Colon (tissue), 2 donors: ENCODE results near the gene LCE1E.

Experiments
- FAIRE-seq: peaks from 2 replicates; lab custom pipeline; 2012; peaks lifted over from hg19 to GRCh38; lab: Jason Lieb, UNC
- donor health status: control.
- donor health status: control.

The LCE1E gene

DNA sequence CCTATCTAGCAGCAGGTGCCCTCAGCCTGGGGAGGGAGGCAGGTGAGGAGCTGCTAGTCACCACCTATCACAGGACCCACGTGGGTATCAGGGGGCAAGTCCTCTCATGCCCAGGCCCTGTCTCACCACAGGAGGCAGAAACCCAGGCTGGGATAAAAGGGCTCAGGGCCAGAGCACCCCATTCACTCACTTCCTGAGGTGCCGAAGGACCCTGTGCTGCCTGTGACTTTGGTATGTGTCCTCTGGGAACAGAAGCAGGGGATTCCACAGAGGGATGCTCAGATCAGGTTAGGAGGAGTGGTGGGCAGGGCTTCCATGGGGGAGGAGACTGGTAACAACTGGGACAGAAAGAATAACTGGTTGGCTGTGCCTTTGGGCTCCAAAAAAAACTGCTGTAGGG, at the start of gene LCE1E:
LCE1E (plus strand) TSS at position 181 of the 400 bp plus-strand sequence. CDS start 1,043 bp downstream, outside the sequence.
- no peak for FAIRE-seq

- no peak for FAIRE-seq
Measured at GRCh38 chr1:152737997-152738396, 48.1 kb upstream of the LCE1E start.

DNA sequence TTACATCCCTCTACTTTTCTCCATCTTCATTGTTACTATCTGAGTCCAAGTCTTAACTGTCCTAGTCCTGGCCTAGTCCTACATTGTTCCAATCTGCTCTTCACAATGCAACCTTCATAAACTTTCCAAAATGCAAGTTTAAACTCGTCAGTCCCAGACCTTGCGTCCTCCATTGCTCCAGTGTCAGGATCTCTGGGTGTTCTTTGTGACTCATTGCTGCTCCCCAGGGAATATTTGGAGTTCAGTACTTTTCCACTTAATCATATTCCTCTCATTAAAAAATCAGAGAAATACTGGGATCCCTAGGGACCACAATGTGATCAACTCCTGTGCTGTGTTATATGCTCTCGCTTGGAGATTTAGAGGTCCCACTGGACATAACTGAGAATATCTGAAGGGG, 46.2 kb upstream of the LCE1E start:
- FAIRE-seq, result no peak

DNA sequence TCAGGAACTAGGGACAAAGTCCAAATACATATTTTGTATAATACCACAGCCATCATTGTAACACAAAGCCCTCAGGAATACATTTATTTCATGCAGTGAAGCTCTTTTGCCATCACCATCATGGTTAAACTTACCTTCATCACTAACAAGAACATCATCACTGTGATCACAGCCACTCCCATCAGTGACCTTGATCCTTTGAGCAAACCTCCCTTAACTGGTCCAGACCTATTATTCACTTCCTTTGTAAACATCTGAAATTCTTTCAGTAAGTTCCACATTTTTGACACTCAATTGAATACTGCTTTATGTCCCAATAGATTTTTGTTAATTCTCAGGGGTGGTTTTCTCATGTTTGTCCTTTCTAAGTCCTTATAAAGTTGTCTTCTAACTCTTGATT, 44.4 kb upstream of the LCE1E start:
- no peak for FAIRE-seq

- no peak for FAIRE-seq
Measured at GRCh38 chr1:152743371-152744145, 42.5 kb upstream of the LCE1E start.

- no peak for FAIRE-seq
Measured at GRCh38 chr1:152745289-152745704, 40.8 kb upstream of the LCE1E start.

GRCh38 chr1:152745765-152746444, 40.2 kb upstream of the LCE1E start:
- FAIRE-seq, result no peak

- FAIRE-seq, result no peak
Measured at GRCh38 chr1:152747831-152748230, 38.2 kb upstream of the LCE1E start.

- FAIRE-seq, result no peak
Measured at GRCh38 chr1:152752225-152752624, 33.8 kb upstream of the LCE1E start.

DNA sequence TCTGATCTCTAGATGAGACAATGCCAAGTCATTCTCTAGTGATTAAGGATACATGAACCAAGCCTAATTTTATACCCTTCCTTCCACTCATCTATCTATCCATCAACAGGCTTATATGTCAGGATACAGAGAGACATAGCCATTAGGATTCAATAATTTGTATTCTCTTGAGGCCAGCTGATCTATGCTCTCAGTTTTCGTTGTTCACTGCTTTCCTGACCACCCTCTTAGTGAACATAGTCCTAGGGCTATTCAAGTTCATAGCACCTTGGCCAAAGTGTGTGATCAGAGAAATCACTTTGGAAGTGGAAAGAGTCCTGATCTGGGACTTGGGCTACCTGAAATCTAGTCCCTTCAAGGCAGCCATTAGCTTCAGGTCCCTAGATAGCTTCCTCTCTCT, 32.5 kb upstream of the LCE1E start:
- no peak for FAIRE-seq

- FAIRE-seq, result no peak
Measured at GRCh38 chr1:152756872-152757271, 29.2 kb upstream of the LCE1E start.

DNA sequence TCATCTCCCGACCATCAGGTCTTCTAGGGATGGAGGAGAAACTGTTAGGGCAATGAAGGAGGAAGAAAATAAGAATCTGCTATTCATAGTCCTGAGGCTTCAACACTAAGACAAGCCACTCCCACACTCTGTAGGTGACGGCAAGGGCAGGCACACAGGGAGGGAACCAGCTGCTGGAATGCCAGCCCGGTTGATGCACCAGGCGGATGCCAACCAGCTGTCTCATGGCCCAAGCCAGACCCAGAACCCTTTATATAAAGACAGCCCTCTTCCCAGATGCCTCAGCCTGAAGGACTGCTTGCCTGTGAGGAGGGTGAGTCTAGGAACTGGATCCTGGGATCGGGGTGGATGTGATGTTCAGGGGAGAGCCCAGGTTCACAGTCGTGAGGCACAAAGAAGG, 28.3 kb upstream of the LCE1E start, which contains the start of gene KPRP:
KPRP (plus strand) TSS at position 279 of the 400 bp plus-strand sequence. CDS start 1,564 bp downstream, outside the sequence.
- FAIRE-seq, result no peak

DNA sequence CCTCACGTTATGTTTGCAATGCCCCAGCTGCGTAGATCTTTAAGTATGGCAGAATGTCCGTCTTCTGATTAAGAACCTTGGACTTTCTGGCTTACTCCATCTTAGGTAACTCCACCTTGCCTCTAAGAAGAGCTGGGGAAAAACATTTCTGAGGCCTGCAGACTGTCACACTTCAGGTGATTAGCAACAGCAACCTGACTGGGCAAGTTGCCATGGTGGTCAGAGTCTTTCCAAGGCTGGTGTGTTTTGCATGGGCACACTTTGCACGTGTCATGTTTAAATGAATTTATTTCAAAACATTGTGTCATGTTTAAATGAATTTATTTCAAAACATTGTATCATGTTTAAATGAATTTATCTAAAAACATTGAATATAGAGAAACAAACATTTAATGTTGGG, 27.4 kb upstream of the LCE1E start:
- FAIRE-seq, result no peak

- no peak for FAIRE-seq
Measured at GRCh38 chr1:152759453-152760173, 26.4 kb upstream of the LCE1E start.

DNA sequence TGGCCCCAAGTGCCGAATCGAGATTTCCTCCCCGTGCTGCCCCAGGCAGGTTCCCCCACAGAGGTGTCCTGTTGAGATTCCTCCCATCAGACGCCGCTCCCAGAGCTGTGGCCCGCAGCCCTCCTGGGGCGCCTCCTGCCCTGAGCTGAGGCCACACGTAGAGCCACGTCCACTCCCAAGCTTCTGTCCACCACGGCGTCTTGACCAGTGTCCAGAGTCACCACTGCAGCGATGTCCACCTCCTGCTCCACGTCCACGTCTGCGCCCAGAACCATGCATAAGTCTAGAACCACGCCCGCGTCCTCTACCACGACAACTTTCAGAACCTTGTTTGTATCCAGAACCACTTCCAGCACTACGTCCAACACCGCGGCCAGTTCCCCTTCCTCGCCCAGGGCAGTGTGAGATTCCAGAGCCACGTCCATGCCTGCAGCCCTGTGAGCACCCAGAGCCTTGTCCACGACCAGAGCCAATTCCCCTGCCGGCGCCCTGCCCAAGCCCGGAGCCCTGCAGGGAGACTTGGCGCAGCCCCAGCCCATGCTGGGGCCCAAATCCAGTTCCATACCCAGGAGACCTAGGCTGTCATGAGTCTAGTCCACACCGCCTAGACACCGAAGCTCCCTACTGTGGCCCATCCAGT, 25.4 kb upstream of the LCE1E start:
- no peak for FAIRE-seq

DNA sequence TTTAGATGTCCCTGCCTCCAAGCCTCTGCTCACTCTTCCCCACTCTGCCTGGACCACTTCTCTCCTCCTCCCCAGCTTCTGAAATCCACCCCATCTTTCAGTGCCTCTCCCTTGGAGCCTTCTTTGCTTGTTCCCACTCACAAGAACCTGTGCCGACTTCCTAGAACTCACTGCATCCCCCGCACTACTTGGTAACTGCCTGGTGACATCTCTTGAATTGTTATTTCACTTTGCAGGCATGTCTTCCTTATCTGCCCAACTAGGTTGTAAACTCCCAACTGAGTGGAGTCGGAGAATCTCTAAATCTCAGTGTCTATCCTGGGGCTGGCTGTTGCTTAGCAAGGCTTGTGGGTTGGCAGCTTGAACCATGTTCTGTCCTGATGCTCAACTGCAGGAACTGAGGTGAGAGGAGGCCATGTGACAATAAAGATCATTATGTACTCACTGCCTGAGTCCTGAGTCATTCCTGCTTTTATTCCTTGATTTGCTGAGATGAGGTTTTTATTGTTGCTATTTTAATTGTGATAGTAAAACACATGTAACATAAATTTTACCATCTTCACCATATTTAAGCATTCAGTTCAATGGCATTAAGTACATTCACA, 24.3 kb upstream of the LCE1E start:
- FAIRE-seq, result no peak

- no peak for FAIRE-seq
Measured at GRCh38 chr1:152768847-152769533, 17.1 kb upstream of the LCE1E start.

GRCh38 chr1:152770411-152770810, 15.6 kb upstream of the LCE1E start:
- FAIRE-seq, result no peak

GRCh38 chr1:152774875-152775274, 11.2 kb upstream of the LCE1E start, which contains the start of gene LCE1F:
LCE1F (plus strand) TSS chr1:152775140; CDS start chr1:152776372, 1,232 bp downstream.
- no peak for FAIRE-seq

GRCh38 chr1:152776361-152776760, 9.7 kb upstream of the LCE1E start:
- FAIRE-seq, result no peak

GRCh38 chr1:152777510-152778137, 8.4 kb upstream of the LCE1E start:
- no peak for FAIRE-seq
